Activated CD4-positive, alpha-beta T cell treated with anti-CD3 and anti-CD28 coated beads for 48 hours (primary cell): Measurements from ENCODE around the gene SLC26A4.
"Not testable (repeated sequence)": the region's sequence is repeated elsewhere in the genome, so short reads cannot be mapped to it uniquely, and the experiment has no call there.

ENCODE experiments used
- DNase-seq: peaks from one replicate; pipeline ENCODE4 v3.0.0-alpha.2; 2020

SLC26A4 gene

GRCh38 chr7:107660381-107661080 is at the start of gene SLC26A4:
TSS of gene SLC26A4 (plus strand) at chr7:107660828. CDS start at chr7:107661642, 814 bp downstream.
- DNase-seq = peak; percentile 68

- no peak for DNase-seq
Measured at GRCh38 chr7:107613439-107613838, 47.2 kb upstream of the SLC26A4 start.

GRCh38 chr7:107613948-107614347 is 46.7 kb upstream of the SLC26A4 start:
- DNase-seq = no peak

GRCh38 chr7:107614425-107614824 is 46.2 kb upstream of the SLC26A4 start:
- DNase-seq = no peak

GRCh38 chr7:107615910-107616680 is 44.5 kb upstream of the SLC26A4 start:
- DNase-seq = no peak

GRCh38 chr7:107622429-107622828 is 38.2 kb upstream of the SLC26A4 start:
- no peak for DNase-seq

GRCh38 chr7:107622894-107623293 is 37.7 kb upstream of the SLC26A4 start:
- DNase-seq = no peak

- no peak for DNase-seq
Measured at GRCh38 chr7:107627002-107627401, 33.6 kb upstream of the SLC26A4 start.

GRCh38 chr7:107628461-107629064 is 32.1 kb upstream of the SLC26A4 start:
- DNase-seq = no peak

GRCh38 chr7:107630342-107630741 is 30.3 kb upstream of the SLC26A4 start:
- no peak for DNase-seq

- no peak for DNase-seq
Measured at GRCh38 chr7:107631588-107632491, 28.8 kb upstream of the SLC26A4 start.

GRCh38 chr7:107632492-107632865 is 28.1 kb upstream of the SLC26A4 start:
- no peak for DNase-seq

- no peak for DNase-seq
Measured at GRCh38 chr7:107638594-107638993, 22.0 kb upstream of the SLC26A4 start.

GRCh38 chr7:107639070-107639469 is 21.6 kb upstream of the SLC26A4 start:
- DNase-seq = not testable (repeated sequence)

- no peak for DNase-seq
Measured at GRCh38 chr7:107641676-107642075, 19.0 kb upstream of the SLC26A4 start.

GRCh38 chr7:107642501-107642900 is 18.1 kb upstream of the SLC26A4 start:
- no peak for DNase-seq

- DNase-seq = no peak
Measured at GRCh38 chr7:107643407-107643806, 17.2 kb upstream of the SLC26A4 start.

- DNase-seq = no peak
Measured at GRCh38 chr7:107643938-107644308, 16.7 kb upstream of the SLC26A4 start.

GRCh38 chr7:107644309-107644974 is 16.2 kb upstream of the SLC26A4 start:
- no peak for DNase-seq

GRCh38 chr7:107652642-107653041 is 8.0 kb upstream of the SLC26A4 start:
- no peak for DNase-seq

GRCh38 chr7:107658467-107658866 is 2.2 kb upstream of the SLC26A4 start:
- no peak for DNase-seq

GRCh38 chr7:107659666-107660065 is 962 bp upstream of the SLC26A4 start:
- peak; percentile 66 for DNase-seq
